Neuronal stem cell (in vitro differentiated cells): ENCODE data around the gene RALY.
A peak's percentile ranks its signal among the peaks of the same experiment; 100 is the strongest.

Experiments
- DNase-seq: peaks from one replicate; pipeline ENCODE4 v3.0.0-alpha.2; 2013; ENCODE audit warnings: low spot score
- H2AFZ ChIP-seq: one replicate; pipeline ENCODE4 v1.6.1; 2013; ENCODE audit warnings: mild to moderate bottlenecking, low read length, inconsistent platforms
- H2AK5ac ChIP-seq: 2 replicates; pipeline ENCODE4 v1.6.1; 2013; ENCODE audit warnings: low read depth, mild to moderate bottlenecking, inconsistent platforms, low read length, moderate library complexity, mixed read lengths
- H2BK120ac ChIP-seq: 2 replicates; pipeline ENCODE4 v1.6.1; 2013; ENCODE audit warnings: low read depth, mild to moderate bottlenecking, inconsistent platforms, low read length, moderate library complexity, mixed read lengths
- H2BK12ac ChIP-seq: one replicate; pipeline ENCODE4 v1.6.1; 2013; ENCODE audit warnings: low read length, inconsistent platforms
- H2BK15ac ChIP-seq: 2 replicates; pipeline ENCODE4 v1.6.1; 2013; ENCODE audit warnings: mild to moderate bottlenecking, low read length, inconsistent platforms, mixed read lengths
- H2BK5ac ChIP-seq: one replicate; pipeline ENCODE4 v1.6.1; 2013; ENCODE audit warnings: inconsistent platforms, mild to moderate bottlenecking, low read length, moderate library complexity
- H3K14ac ChIP-seq: one replicate; pipeline ENCODE4 v1.6.1; 2013; ENCODE audit warnings: low read length, inconsistent platforms
- H3K18ac ChIP-seq: 2 replicates; pipeline ENCODE4 v1.6.1; 2013; ENCODE audit warnings: low read length, inconsistent platforms
- H3K23ac ChIP-seq: 2 replicates; pipeline ENCODE4 v1.6.1; 2013; ENCODE audit warnings: low read depth, mild to moderate bottlenecking, mixed read lengths, low read length, inconsistent platforms; ENCODE audit not compliant: poor library complexity
- H3K27ac ChIP-seq: replicated peaks from 3 replicates; pipeline ENCODE4 v1.5.1; 2013; ENCODE audit warnings: low read length, inconsistent platforms
- H3K27me3 ChIP-seq, 3 experiments: 2 replicates each; pipeline ENCODE4 v1.6.1; 2013; ENCODE audit warnings: low read length in 3 of 3, mild to moderate bottlenecking in 2 of 3, inconsistent platforms in 1 of 3, low read depth in 1 of 3, mixed read lengths in 1 of 3, moderate library complexity in 1 of 3; ENCODE audit not compliant: control insufficient read depth in 3 of 3, insufficient read depth in 3 of 3
- H3K36me3 ChIP-seq, 2 donors: replicated peaks in 1 of 2; 2 replicates each; pipeline ENCODE4 v1.6.1; 2013; ENCODE audit warnings: low read length in 2 of 2; ENCODE audit not compliant: control insufficient read depth in 2 of 2, insufficient read depth in 2 of 2
- H3K4ac ChIP-seq: 2 replicates; pipeline ENCODE4 v1.6.1; 2013; ENCODE audit warnings: inconsistent platforms, mild to moderate bottlenecking, low read length, moderate library complexity
- H3K4me1 ChIP-seq, 2 donors: 1 replicate in 1 of 2; 2 replicates in 1 of 2; pipeline ENCODE4 v1.6.1; 2013; ENCODE audit warnings: low read length in 2 of 2, low read depth in 1 of 2; ENCODE audit not compliant: control insufficient read depth in 2 of 2, insufficient read depth in 1 of 2
- H3K4me2 ChIP-seq: one replicate; pipeline ENCODE4 v1.6.1; 2013; ENCODE audit warnings: mild to moderate bottlenecking, low read length, inconsistent platforms; ENCODE audit not compliant: insufficient read depth, poor library complexity, severe bottlenecking
- H3K4me3 ChIP-seq, 2 donors: 2 replicates each; pipeline ENCODE4 v1.5.1; 2013; ENCODE audit warnings: low read length in 2 of 2, mild to moderate bottlenecking in 2 of 2, inconsistent platforms in 1 of 2, moderate library complexity in 1 of 2
- H3K79me1 ChIP-seq: one replicate; pipeline ENCODE4 v1.6.1; 2013; ENCODE audit warnings: low read depth, mild to moderate bottlenecking, inconsistent platforms, low read length, moderate library complexity
- H3K9ac ChIP-seq: one replicate; pipeline ENCODE4 v1.6.1; 2013; ENCODE audit warnings: mild to moderate bottlenecking, low read depth, low read length, inconsistent platforms; ENCODE audit not compliant: poor library complexity
- H3K9me3 ChIP-seq, 2 donors: replicated peaks in 1 of 2; 2 replicates each; pipeline versions ENCODE3 to v1.6.1; 2013; ENCODE audit warnings: low read length in 2 of 2, mild to moderate bottlenecking in 2 of 2, inconsistent platforms in 1 of 2, low read depth in 1 of 2, mixed read lengths in 1 of 2, moderate library complexity in 1 of 2; ENCODE audit not compliant: control insufficient read depth in 2 of 2, insufficient read depth in 1 of 2
- H4K8ac ChIP-seq: one replicate; pipeline ENCODE4 v1.6.1; 2013; ENCODE audit warnings: low read depth, mild to moderate bottlenecking, inconsistent platforms, low read length, moderate library complexity
- H4K91ac ChIP-seq: one replicate; pipeline ENCODE4 v1.6.1; 2013; ENCODE audit warnings: low read length, low read depth, mild to moderate bottlenecking, inconsistent platforms; ENCODE audit not compliant: poor library complexity
- WGBS, 2 donors: extraction: QIAGEN DNeasy Blood & Tissue Kit; methylation state at CpG; one replicate each; pipeline ENCODE4 v1.1.7; 2013; ENCODE audit warnings: missing lambda C conversion rate in 2 of 2, mixed read lengths in 1 of 2; ENCODE audit not compliant: insufficient read length in 2 of 2, insufficient replicate concordance in 1 of 2; ENCODE audit errors: extremely low coverage in 2 of 2; 5-methylcytosine and 5-hydroxymethylcytosine counted together

RALY gene

GRCh38 chr20:34017610-34018009 lies 23.9 kb downstream of the RALY start:
- WGBS, 2 donors = no CpG with 5 or more reads among the region's 1 CpG
- Histone ChIP-seq H3K14ac (no peak overlapping the region), H3K36me3 (peaks cover 0 to 47% of the 10 kb centered on the region in 2 donors), H3K9me3 (peaks cover 2 to 19% of the 10 kb centered on the region in 2 donors), H2BK120ac (no peak overlapping the region), H4K8ac (no peak overlapping the region), H3K23ac (no peak overlapping the region), H3K4me1 (peaks cover 0 to 7% of the 10 kb centered on the region in 2 donors), H4K91ac (no peak overlapping the region), H2BK12ac (no peak overlapping the region), H3K4me3 (no peak overlapping the region), H2BK15ac (no peak overlapping the region), H3K79me1 (peaks cover 7% of the 10 kb centered on the region), H3K4ac (no peak overlapping the region), H2AK5ac (no peak overlapping the region), H3K18ac (no peak overlapping the region), H2BK5ac (no peak overlapping the region), H3K27me3 (no peaks in the 10 kb centered on the region), H3K9ac (no peak overlapping the region), H3K4me2 (no peak overlapping the region), H3K27ac (no peak overlapping the region), H2AFZ (no peak overlapping the region)
- no peak for DNase-seq

- H2BK15ac ChIP-seq = no peak overlapping the region
- no peak for DNase-seq
- H3K79me1 ChIP-seq = peaks cover 7% of the 10 kb centered on the region
- H3K36me3 ChIP-seq = peaks cover 0 to 48% of the 10 kb centered on the region in 2 donors
- H3K4me3 ChIP-seq = no peak overlapping the region
- H3K4ac ChIP-seq = no peak overlapping the region
- H2BK120ac ChIP-seq = no peak overlapping the region
- no peak overlapping the region for H4K91ac ChIP-seq
- no peak overlapping the region for H3K27ac ChIP-seq
- H3K23ac ChIP-seq = no peak overlapping the region
- no peak overlapping the region for H3K9ac ChIP-seq
- H3K4me2 ChIP-seq = no peak overlapping the region
- no CpG with 5 or more reads among the region's 1 CpG for WGBS, 2 donors
- H3K14ac ChIP-seq = no peak overlapping the region
- H3K18ac ChIP-seq = no peak overlapping the region
- H2AK5ac ChIP-seq = no peak overlapping the region
- H2BK12ac ChIP-seq = no peak overlapping the region
- H3K27me3 ChIP-seq = no peaks in the 10 kb centered on the region
- peaks cover 0 to 6% of the 10 kb centered on the region in 2 donors for H3K4me1 ChIP-seq
- no peak overlapping the region for H2AFZ ChIP-seq
- no peak overlapping the region for H4K8ac ChIP-seq
- H3K9me3 ChIP-seq = peaks cover 2 to 19% of the 10 kb centered on the region in 2 donors
- no peak overlapping the region for H2BK5ac ChIP-seq
Measured at GRCh38 chr20:34018166-34018565, 24.5 kb downstream of the RALY start.

GRCh38 chr20:34022151-34022838 lies 28.6 kb downstream of the RALY start:
- WGBS, 2 donors = no CpG with 5 or more reads among the region's 4 CpGs

GRCh38 chr20:34022839-34023234 lies 29.1 kb downstream of the RALY start:
- Histone ChIP-seq H4K91ac (no peak overlapping the region), H3K9me3 (peaks cover 2 to 18% of the 10 kb centered on the region in 2 donors), H3K23ac (no peak overlapping the region), H3K36me3 (peaks cover 0 to 30% of the 10 kb centered on the region in 2 donors), H3K4ac (no peak overlapping the region), H2AK5ac (no peak overlapping the region), H3K4me3 (no peak overlapping the region), H3K27ac (no peak overlapping the region), H2BK15ac (no peak overlapping the region), H2BK5ac (no peak overlapping the region), H2BK12ac (no peak overlapping the region), H3K4me1 (peaks cover 2 to 4% of the 10 kb centered on the region in 2 donors), H2BK120ac (no peak overlapping the region), H3K4me2 (no peak overlapping the region), H4K8ac (no peak overlapping the region), H3K27me3 (no peaks in the 10 kb centered on the region), H2AFZ (no peak overlapping the region), H3K79me1 (peaks cover 4% of the 10 kb centered on the region), H3K18ac (no peak overlapping the region), H3K14ac (no peak overlapping the region), H3K9ac (no peak overlapping the region)
- no peak for DNase-seq
- WGBS, 2 donors = no CpG with 5 or more reads among the region's 3 CpGs

More at GRCh38 chr20:34022151-34022838, 28.6 kb downstream of the RALY start:
- Histone ChIP-seq H3K18ac (peak overlapping the region; percentile 20), H2AFZ (no peak overlapping the region), H4K91ac (no peak overlapping the region), H3K79me1 (peaks cover 4% of the 10 kb centered on the region), H4K8ac (no peak overlapping the region), H3K27ac (no peak overlapping the region), H3K23ac (no peak overlapping the region), H2BK5ac (no peak overlapping the region), H3K27me3 (no peaks in the 10 kb centered on the region), H2AK5ac (no peak overlapping the region), H3K14ac (no peak overlapping the region), H3K4me3 (no peak overlapping the region), H2BK12ac (no peak overlapping the region), H2BK15ac (no peak overlapping the region), H3K4me2 (no peak overlapping the region), H3K9me3 (peaks cover 2 to 19% of the 10 kb centered on the region in 2 donors), H3K4me1 (peaks cover 2 to 4% of the 10 kb centered on the region in 2 donors), H3K36me3 (peaks cover 0 to 35% of the 10 kb centered on the region in 2 donors), H3K9ac (no peak overlapping the region), H2BK120ac (no peak overlapping the region), H3K4ac (no peak overlapping the region)
- DNase-seq = no peak
